Astrocyte (in vitro differentiated cells and primary cell): Measurements from ENCODE around the gene TLL1.

ENCODE experiments used
- EZH2 ChIP-seq: IDR thresholded peaks from 2 replicates; pipeline ENCODE4 v1.6.1; 2012; ENCODE audit warnings: mild to moderate bottlenecking, low read length, inconsistent platforms; ENCODE audit not compliant: insufficient read depth
- TF ChIP-seq, protein P1 (sequence below): IDR thresholded peaks from 2 replicates; pipeline ENCODE4 v1.5.1; 2011; ENCODE audit warnings: low read depth, mild to moderate bottlenecking, inconsistent platforms, low read length, moderate library complexity; ENCODE audit not compliant: insufficient read depth

- TF ChIP-seq, protein P1, sequence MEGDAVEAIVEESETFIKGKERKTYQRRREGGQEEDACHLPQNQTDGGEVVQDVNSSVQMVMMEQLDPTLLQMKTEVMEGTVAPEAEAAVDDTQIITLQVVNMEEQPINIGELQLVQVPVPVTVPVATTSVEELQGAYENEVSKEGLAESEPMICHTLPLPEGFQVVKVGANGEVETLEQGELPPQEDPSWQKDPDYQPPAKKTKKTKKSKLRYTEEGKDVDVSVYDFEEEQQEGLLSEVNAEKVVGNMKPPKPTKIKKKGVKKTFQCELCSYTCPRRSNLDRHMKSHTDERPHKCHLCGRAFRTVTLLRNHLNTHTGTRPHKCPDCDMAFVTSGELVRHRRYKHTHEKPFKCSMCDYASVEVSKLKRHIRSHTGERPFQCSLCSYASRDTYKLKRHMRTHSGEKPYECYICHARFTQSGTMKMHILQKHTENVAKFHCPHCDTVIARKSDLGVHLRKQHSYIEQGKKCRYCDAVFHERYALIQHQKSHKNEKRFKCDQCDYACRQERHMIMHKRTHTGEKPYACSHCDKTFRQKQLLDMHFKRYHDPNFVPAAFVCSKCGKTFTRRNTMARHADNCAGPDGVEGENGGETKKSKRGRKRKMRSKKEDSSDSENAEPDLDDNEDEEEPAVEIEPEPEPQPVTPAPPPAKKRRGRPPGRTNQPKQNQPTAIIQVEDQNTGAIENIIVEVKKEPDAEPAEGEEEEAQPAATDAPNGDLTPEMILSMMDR = no peak
- no peak for TF ChIP-seq EZH2
Measured at GRCh38 chr4:165963621-165964020, 90.6 kb downstream of the TLL1 start.
